ENCODE data around the gene ADAM22. TPM values are rescaled to one million over a fixed set of nuclear protein-coding genes. Genes with fewer than 3 reads are reported as not detected.
A peak's percentile ranks its signal among the peaks of the same experiment; 100 is the strongest.

The ADAM22 gene
- total and polyA plus RNA-seq, 4 donors, result 27.2 to 178 (median 44.1) TPM

DNA sequence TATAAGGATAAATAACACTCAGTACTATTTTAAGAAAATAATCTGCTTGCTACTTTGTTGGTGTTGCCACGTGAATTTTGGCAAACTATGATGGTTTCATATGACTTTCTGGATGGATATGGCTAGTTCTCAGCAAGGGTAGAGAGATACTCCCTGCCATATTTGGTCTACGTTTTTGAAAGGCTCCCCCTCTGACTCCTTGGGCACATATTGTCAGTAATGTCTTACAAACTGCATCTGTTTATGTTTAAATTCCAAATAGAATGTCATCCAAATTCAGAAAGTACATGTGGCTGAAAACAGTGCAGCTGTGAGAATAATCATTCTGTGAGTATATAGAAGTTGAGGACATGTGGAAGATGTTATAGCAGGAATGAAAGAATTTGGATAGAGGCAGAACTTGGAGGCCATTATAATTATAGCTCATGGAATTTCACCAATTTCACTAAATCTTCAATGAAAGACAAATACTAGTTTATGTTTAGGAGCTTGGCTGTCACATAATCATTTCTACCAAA, 178.0 kb downstream of the ADAM22 start:
- Histone ChIP-seq H3K4me1 (ENCODE audit: control insufficient read depth, insufficient read depth, low read length) (no peaks in the 10 kb centered on the region), H3K27me3 (ENCODE audit: control insufficient read depth, insufficient read depth, low read length) (no peaks in the 10 kb centered on the region), H3K36me3 (ENCODE audit: control insufficient read depth, insufficient read depth, low read length) (no peaks in the 10 kb centered on the region), H3K9me3 (ENCODE audit: control insufficient read depth, insufficient read depth, low read length) (no peaks in the 10 kb centered on the region), H3K4me3 (ENCODE audit: low read depth, low read length) (no peak overlapping the region), H3K27ac (ENCODE audit: low read depth, low read length) (no peak overlapping the region)
- DNase-seq (ENCODE audit: low read depth in 4 of 6, low spot score in 6 of 6), result no peak
- 80% methylated on average over 1 of the region's 2 CpGs for WGBS (ENCODE audit: insufficient coverage)

DNA sequence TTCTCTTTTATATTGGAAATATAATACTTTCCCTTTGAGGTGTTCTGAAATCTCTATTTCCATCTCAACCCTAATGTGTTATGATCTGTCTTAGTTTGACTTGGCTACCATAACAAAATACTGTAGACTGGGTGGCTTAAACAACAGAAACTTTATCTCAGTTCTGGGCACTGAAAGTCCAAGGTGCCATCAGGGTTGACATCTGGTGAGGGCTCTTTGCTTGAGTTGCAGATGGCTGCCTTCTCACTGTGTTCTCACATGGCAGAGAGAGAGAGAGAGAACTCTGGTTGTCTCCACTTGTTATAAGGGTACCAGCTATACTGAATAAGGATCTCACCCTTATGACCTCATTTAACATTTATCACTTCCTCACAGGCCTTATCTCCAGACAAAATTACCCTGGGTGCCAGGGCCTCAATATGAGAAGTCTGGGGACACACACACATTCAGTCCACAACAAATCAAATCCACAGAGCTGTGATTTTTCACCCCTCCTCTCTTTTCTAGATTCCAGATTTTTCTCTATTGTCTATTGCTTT, 181.3 kb downstream of the ADAM22 start:
- H3K27me3 ChIP-seq (ENCODE audit: control insufficient read depth, insufficient read depth, low read length), result no peaks in the 10 kb centered on the region
- no peak for DNase-seq (ENCODE audit: low read depth in 4 of 6, low spot score in 6 of 6)
- no peak overlapping the region for H3K27ac ChIP-seq (ENCODE audit: low read depth, low read length)
- H3K4me1 ChIP-seq (ENCODE audit: control insufficient read depth, insufficient read depth, low read length), result peaks cover 3% of the 10 kb centered on the region
- H3K9me3 ChIP-seq (ENCODE audit: control insufficient read depth, insufficient read depth, low read length), result no peaks in the 10 kb centered on the region
- H3K4me3 ChIP-seq (ENCODE audit: low read depth, low read length), result no peak overlapping the region
- H3K36me3 ChIP-seq (ENCODE audit: control insufficient read depth, insufficient read depth, low read length), result no peaks in the 10 kb centered on the region

DNA sequence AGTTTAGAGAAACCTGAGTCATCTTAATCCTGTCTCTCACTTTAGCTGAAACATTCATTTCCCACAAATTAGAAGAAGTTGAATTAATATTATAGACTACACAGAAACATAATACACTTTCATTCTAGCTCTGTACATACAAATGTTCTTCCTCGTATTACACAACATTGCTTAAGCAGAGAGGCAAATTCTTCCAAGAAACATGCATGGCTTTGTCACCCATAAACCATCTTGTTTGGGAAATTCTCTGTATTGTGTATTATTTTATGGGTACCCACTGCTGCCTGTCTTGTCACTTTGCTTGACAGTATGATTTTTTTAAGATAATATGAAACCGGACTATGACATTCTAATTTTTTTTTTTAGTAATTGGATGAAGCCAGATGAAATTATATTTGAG, 181.8 kb downstream of the ADAM22 start:
- Histone ChIP-seq H3K9me3 (ENCODE audit: control insufficient read depth, insufficient read depth, low read length) (no peaks in the 10 kb centered on the region), H3K4me1 (ENCODE audit: control insufficient read depth, insufficient read depth, low read length) (peaks cover 3% of the 10 kb centered on the region), H3K27ac (ENCODE audit: low read depth, low read length) (peak overlapping the region; percentile 15), H3K27me3 (ENCODE audit: control insufficient read depth, insufficient read depth, low read length) (no peaks in the 10 kb centered on the region), H3K4me3 (ENCODE audit: low read depth, low read length) (no peak overlapping the region), H3K36me3 (ENCODE audit: control insufficient read depth, insufficient read depth, low read length) (no peaks in the 10 kb centered on the region)
- no CpG with 5 or more reads among the region's 2 CpGs for WGBS (ENCODE audit: insufficient coverage)
- no peak for DNase-seq (ENCODE audit: low read depth in 4 of 6, low spot score in 6 of 6)

- WGBS (ENCODE audit: insufficient coverage), result no CpG with 5 or more reads among the region's 1 CpG
- Histone ChIP-seq H3K27ac (ENCODE audit: low read depth, low read length) (peak overlapping the region; percentile 15), H3K4me1 (ENCODE audit: control insufficient read depth, insufficient read depth, low read length) (peaks cover 3% of the 10 kb centered on the region), H3K4me3 (ENCODE audit: low read depth, low read length) (no peak overlapping the region), H3K9me3 (ENCODE audit: control insufficient read depth, insufficient read depth, low read length) (no peaks in the 10 kb centered on the region), H3K27me3 (ENCODE audit: control insufficient read depth, insufficient read depth, low read length) (no peaks in the 10 kb centered on the region), H3K36me3 (ENCODE audit: control insufficient read depth, insufficient read depth, low read length) (no peaks in the 10 kb centered on the region)
- peak; percentile 12 to 90 (median 38) for DNase-seq (ENCODE audit: low read depth in 4 of 6, low spot score in 6 of 6)
Measured at GRCh38 chr7:88116235-88116795, 182.3 kb downstream of the ADAM22 start.

DNA sequence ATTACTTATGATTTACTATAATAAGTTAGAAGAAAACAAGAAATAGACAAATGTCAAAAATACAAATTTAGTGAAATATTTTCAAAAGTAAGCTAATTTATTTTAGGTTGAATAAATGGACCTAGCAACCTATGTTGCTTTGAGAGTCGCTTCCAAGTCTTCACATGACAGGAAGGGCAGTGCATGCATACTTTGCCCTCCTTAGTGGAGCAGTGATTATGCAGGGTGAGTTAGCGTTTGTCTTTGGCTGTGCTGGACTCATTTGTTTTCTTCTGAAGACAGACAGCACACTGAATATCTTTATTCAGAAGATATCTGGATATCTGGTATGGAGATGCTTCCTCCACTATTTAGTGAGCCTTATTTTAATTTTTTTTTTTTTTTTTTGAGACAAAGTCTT, 183.3 kb downstream of the ADAM22 start:
- Histone ChIP-seq H3K4me1 (ENCODE audit: control insufficient read depth, insufficient read depth, low read length) (peaks cover 3% of the 10 kb centered on the region), H3K36me3 (ENCODE audit: control insufficient read depth, insufficient read depth, low read length) (no peaks in the 10 kb centered on the region)
- 71% methylated on average over 1 of the region's 2 CpGs for WGBS (ENCODE audit: insufficient coverage)

GRCh38 chr7:88121335-88121734, 187.3 kb downstream of the ADAM22 start:
- no peak overlapping the region for H3K4me3 ChIP-seq (ENCODE audit: low read depth, low read length)
- H3K27ac ChIP-seq (ENCODE audit: low read depth, low read length), result no peak overlapping the region
- no peak for DNase-seq (ENCODE audit: low read depth in 4 of 6, low spot score in 6 of 6)
- no peaks in the 10 kb centered on the region for H3K36me3 ChIP-seq (ENCODE audit: control insufficient read depth, insufficient read depth, low read length)
- no peaks in the 10 kb centered on the region for H3K27me3 ChIP-seq (ENCODE audit: control insufficient read depth, insufficient read depth, low read length)
- H3K4me1 ChIP-seq (ENCODE audit: control insufficient read depth, insufficient read depth, low read length), result peaks cover 3% of the 10 kb centered on the region
- 88% methylated on average over 2 of the region's 2 CpGs for WGBS (ENCODE audit: insufficient coverage)
- no peaks in the 10 kb centered on the region for H3K9me3 ChIP-seq (ENCODE audit: control insufficient read depth, insufficient read depth, low read length)

More for the DNA sequence above, 183.3 kb downstream of the ADAM22 start:
- H3K27ac ChIP-seq (ENCODE audit: low read depth, low read length), result no peak overlapping the region
- DNase-seq (ENCODE audit: low read depth in 4 of 6, low spot score in 6 of 6), result no peak
- no peaks in the 10 kb centered on the region for H3K27me3 ChIP-seq (ENCODE audit: control insufficient read depth, insufficient read depth, low read length)
- H3K9me3 ChIP-seq (ENCODE audit: control insufficient read depth, insufficient read depth, low read length), result no peaks in the 10 kb centered on the region
- H3K4me3 ChIP-seq (ENCODE audit: low read depth, low read length), result no peak overlapping the region

DNA sequence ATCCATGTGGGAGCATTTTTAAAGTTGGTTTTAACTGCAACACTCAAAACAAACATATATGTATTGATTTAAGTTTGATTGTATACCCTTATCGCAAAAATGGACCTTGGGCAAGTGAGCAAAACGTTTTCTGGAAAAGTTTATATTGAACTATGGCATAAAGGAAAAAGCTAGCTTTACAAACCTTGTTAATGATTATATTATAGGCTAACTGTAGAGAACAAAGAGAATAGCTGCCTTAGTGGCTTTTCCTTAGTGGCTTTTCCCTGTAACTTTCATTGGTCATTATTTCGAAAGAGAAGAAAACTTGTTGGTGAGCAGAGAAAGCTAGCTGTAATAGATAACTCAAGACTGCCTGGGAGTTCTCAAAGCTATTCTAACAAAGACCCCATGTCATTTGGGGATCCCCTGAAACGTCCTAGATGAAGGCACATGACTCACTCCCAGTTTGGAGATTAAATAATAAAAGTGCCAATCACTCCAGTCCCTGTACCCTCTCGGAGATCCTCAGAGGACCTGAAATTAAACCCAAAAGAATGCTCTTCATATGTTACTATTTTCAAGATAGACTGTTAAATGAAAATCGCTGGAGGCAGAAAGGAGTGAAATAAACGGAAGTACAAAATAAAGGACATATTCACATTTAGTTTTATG, 193.7 kb downstream of the ADAM22 start:
- no peak for DNase-seq (ENCODE audit: low read depth in 4 of 6, low spot score in 6 of 6)
- Histone ChIP-seq H3K9me3 (ENCODE audit: control insufficient read depth, insufficient read depth, low read length) (no peaks in the 10 kb centered on the region), H3K4me3 (ENCODE audit: low read depth, low read length) (no peak overlapping the region), H3K36me3 (ENCODE audit: control insufficient read depth, insufficient read depth, low read length) (no peaks in the 10 kb centered on the region), H3K4me1 (ENCODE audit: control insufficient read depth, insufficient read depth, low read length) (no peaks in the 10 kb centered on the region), H3K27me3 (ENCODE audit: control insufficient read depth, insufficient read depth, low read length) (no peaks in the 10 kb centered on the region), H3K27ac (ENCODE audit: low read depth, low read length) (no peak overlapping the region)
- no CpG with 5 or more reads among the region's 7 CpGs for WGBS (ENCODE audit: insufficient coverage)

- no CpG with 5 or more reads among the region's 4 CpGs for WGBS (ENCODE audit: insufficient coverage)
- no peak overlapping the region for H3K4me3 ChIP-seq (ENCODE audit: low read depth, low read length)
- DNase-seq (ENCODE audit: low read depth in 4 of 6, low spot score in 6 of 6), result no peak
Measured at GRCh38 chr7:88132725-88133124, 198.7 kb downstream of the ADAM22 start.

DNA sequence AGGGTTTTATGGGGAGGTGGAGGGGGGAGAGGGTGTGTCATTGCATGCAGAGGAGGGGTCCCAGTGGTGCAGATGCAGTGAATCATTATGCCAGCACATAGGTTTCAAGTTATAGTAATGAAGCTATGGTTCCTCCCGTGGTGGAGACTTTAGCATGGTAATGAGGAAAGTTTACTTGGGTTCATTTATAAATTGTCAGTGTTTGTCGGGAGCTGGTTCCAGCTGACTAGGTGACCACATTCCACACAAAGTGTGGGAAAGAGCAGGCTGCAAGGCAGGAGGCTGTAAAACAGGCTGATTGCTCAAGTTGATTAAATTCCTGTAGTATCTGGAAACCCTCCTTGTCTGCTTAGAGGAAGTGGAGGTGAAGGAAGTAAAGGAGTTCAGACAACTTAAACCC, 206.9 kb downstream of the ADAM22 start:
- Histone ChIP-seq H3K4me1 (ENCODE audit: control insufficient read depth, insufficient read depth, low read length) (no peaks in the 10 kb centered on the region), H3K36me3 (ENCODE audit: control insufficient read depth, insufficient read depth, low read length) (no peaks in the 10 kb centered on the region), H3K9me3 (ENCODE audit: control insufficient read depth, insufficient read depth, low read length) (no peaks in the 10 kb centered on the region), H3K27me3 (ENCODE audit: control insufficient read depth, insufficient read depth, low read length) (no peaks in the 10 kb centered on the region), H3K4me3 (ENCODE audit: low read depth, low read length) (no peak overlapping the region), H3K27ac (ENCODE audit: low read depth, low read length) (no peak overlapping the region)
- no peak for DNase-seq (ENCODE audit: low read depth in 4 of 6, low spot score in 6 of 6)
- 25% methylated on average over 1 of the region's 2 CpGs for WGBS (ENCODE audit: insufficient coverage)

More at GRCh38 chr7:88132725-88133124, 198.7 kb downstream of the ADAM22 start:
- H3K9me3 ChIP-seq (ENCODE audit: control insufficient read depth, insufficient read depth, low read length), result no peaks in the 10 kb centered on the region
- no peaks in the 10 kb centered on the region for H3K27me3 ChIP-seq (ENCODE audit: control insufficient read depth, insufficient read depth, low read length)
- no peaks in the 10 kb centered on the region for H3K36me3 ChIP-seq (ENCODE audit: control insufficient read depth, insufficient read depth, low read length)
- no peaks in the 10 kb centered on the region for H3K4me1 ChIP-seq (ENCODE audit: control insufficient read depth, insufficient read depth, low read length)
- H3K27ac ChIP-seq (ENCODE audit: low read depth, low read length), result no peak overlapping the region

DNA sequence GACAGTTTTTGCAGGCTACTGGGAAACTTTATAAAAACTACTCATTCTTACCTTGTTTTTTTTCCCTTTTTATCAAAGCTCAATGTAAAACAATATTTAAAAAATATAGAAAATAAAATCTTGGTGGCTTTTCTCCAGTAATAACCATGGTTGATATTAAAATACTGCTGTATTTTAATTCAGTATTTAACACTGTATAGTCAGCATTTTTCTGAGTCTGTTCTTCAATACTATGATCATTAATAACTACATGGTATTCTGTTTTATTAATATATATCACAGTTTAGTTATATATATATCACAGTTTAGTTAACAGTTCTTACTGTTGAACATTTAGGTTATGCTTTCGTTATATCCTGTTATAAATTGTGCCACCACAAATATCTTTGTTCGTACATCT, 207.4 kb downstream of the ADAM22 start:
- H3K9me3 ChIP-seq (ENCODE audit: control insufficient read depth, insufficient read depth, low read length), result no peaks in the 10 kb centered on the region
- H3K4me3 ChIP-seq (ENCODE audit: low read depth, low read length), result no peak overlapping the region
- no peaks in the 10 kb centered on the region for H3K4me1 ChIP-seq (ENCODE audit: control insufficient read depth, insufficient read depth, low read length)
- no peak overlapping the region for H3K27ac ChIP-seq (ENCODE audit: low read depth, low read length)
- DNase-seq (ENCODE audit: low read depth in 4 of 6, low spot score in 6 of 6), result no peak
- no peaks in the 10 kb centered on the region for H3K36me3 ChIP-seq (ENCODE audit: control insufficient read depth, insufficient read depth, low read length)
- no CpG with 5 or more reads among the region's 2 CpGs for WGBS (ENCODE audit: insufficient coverage)
- H3K27me3 ChIP-seq (ENCODE audit: control insufficient read depth, insufficient read depth, low read length), result no peaks in the 10 kb centered on the region

All from spinal cord (tissue), 10 donors.